ENCODE measurements around the gene CDKL4. TPM values are rescaled to one million over a fixed set of nuclear protein-coding genes. Genes with fewer than 3 reads are reported as not detected.
A peak's percentile ranks its signal among the peaks of the same experiment; 100 is the strongest.

Gene CDKL4
- total RNA-seq (2014; rRNA removed; shearing (Covaris generic)): 0.22 TPM in 1 of 2 replicates, not detected in the other
- polyA plus RNA-seq (2016; fragmentation: Nextera tagmentation; extraction: Ambion mirVana): 0.61 TPM in 1 of 2 replicates, not detected in the other

- DNase-seq: no peak
- TF ChIP-seq EZH2 (IDR thresholded peaks at IDR 0.05; ENCODE audit: insufficient read depth, poor library complexity, severe bottlenecking) (no peak), EZH2phosphoT487 (IDR thresholded peaks at IDR 0.05; ENCODE audit: insufficient read depth, low read depth) (no peak)
- no peaks in the 10 kb centered on the region for H3K9me3 ChIP-seq (ENCODE audit: low read depth)
- H2AFZ ChIP-seq: no peak within 1 kb of the TSS
- in situ Hi-C loops (cut with MboI): no loop called here
- H3K4me1 ChIP-seq (ENCODE audit: insufficient read depth): no peaks in the 10 kb centered on the region
- no peak within 1 kb of the TSS for H3K9ac ChIP-seq
- 90 to 92% methylated on average over 54 to 58 of the region's 58 CpGs for WGBS, 2 experiments (ENCODE audit: low coverage in 1 of 2, low lambda C conversion rate in 2 of 2, missing lambda C conversion rate in 2 of 2)
- no peaks in the 10 kb centered on the region for H3K79me2 ChIP-seq (ENCODE audit: insufficient read depth)
- no peaks in the 10 kb centered on the region for H3K27me3 ChIP-seq (replicated peaks; ENCODE audit: insufficient read depth)
- H3K27ac ChIP-seq: no peak within 1 kb of the TSS
- H4K20me1 ChIP-seq (ENCODE audit: insufficient read depth): no peaks in the 10 kb centered on the region
- no peaks in the 10 kb centered on the region for H3K36me3 ChIP-seq (ENCODE audit: low read depth)
- H3K4me3 ChIP-seq: no peak within 1 kb of the TSS
- H3F3A ChIP-seq (ENCODE audit: insufficient read depth): no peaks in the 10 kb centered on the region
- H3K9me2 ChIP-seq (ENCODE audit: insufficient read depth): no peaks in the 10 kb centered on the region
- H3K4me2 ChIP-seq (ENCODE audit: unreplicated experiment): no peak within 1 kb of the TSS
Measured at GRCh38 chr2:39243469-39244123, at the start of gene CDKL4. TSS of gene CDKL4 (minus strand) at chr2:39243970.

GRCh38 chr2:39290433-39290832 is 46.7 kb upstream of the CDKL4 start:
- in situ Hi-C loops (cut with MboI): no loop called here
- 96 to 97% methylated on average over 6 of the region's 6 CpGs for WGBS, 2 experiments (ENCODE audit: low coverage in 1 of 2, low lambda C conversion rate in 2 of 2, missing lambda C conversion rate in 2 of 2)

GRCh38 chr2:39289609-39290008 is 45.8 kb upstream of the CDKL4 start:
- no peak overlapping the region for H3K4me3 ChIP-seq
- no peaks in the 10 kb centered on the region for H3K9me2 ChIP-seq (ENCODE audit: insufficient read depth)
- peaks cover 4% of the 10 kb centered on the region; the same call in 1 of the 2 replicates for H3K4me1 ChIP-seq (ENCODE audit: insufficient read depth)
- no peak overlapping the region for H2AFZ ChIP-seq
- no peaks in the 10 kb centered on the region for H3K9me3 ChIP-seq (ENCODE audit: low read depth)
- peaks cover 52% of the 10 kb centered on the region for H3K36me3 ChIP-seq (ENCODE audit: low read depth)
- DNase-seq: peak; percentile 28
- TF ChIP-seq EZH2 (IDR thresholded peaks at IDR 0.05; ENCODE audit: insufficient read depth, poor library complexity, severe bottlenecking): no peak
- TF ChIP-seq EZH2phosphoT487 (IDR thresholded peaks at IDR 0.05; ENCODE audit: insufficient read depth, low read depth): no peak
- no peak overlapping the region for H3K4me2 ChIP-seq (ENCODE audit: unreplicated experiment)
- H3K27ac ChIP-seq: no peak overlapping the region
- peaks cover 5% of the 10 kb centered on the region; the same call in 1 of the 2 replicates for H3F3A ChIP-seq (ENCODE audit: insufficient read depth)
- no peaks in the 10 kb centered on the region for H3K27me3 ChIP-seq (replicated peaks; ENCODE audit: insufficient read depth)
- H3K79me2 ChIP-seq (ENCODE audit: insufficient read depth): no peaks in the 10 kb centered on the region
- H3K9ac ChIP-seq: no peak overlapping the region
- in situ Hi-C loops (cut with MboI): no loop called here
- H4K20me1 ChIP-seq (ENCODE audit: insufficient read depth): no peaks in the 10 kb centered on the region

More at GRCh38 chr2:39290433-39290832, 46.7 kb upstream of the CDKL4 start:
- TF ChIP-seq EZH2 (IDR thresholded peaks at IDR 0.05; ENCODE audit: insufficient read depth, poor library complexity, severe bottlenecking): no peak
- TF ChIP-seq EZH2phosphoT487 (IDR thresholded peaks at IDR 0.05; ENCODE audit: insufficient read depth, low read depth): no peak
- H3K27me3 ChIP-seq (replicated peaks; ENCODE audit: insufficient read depth): no peaks in the 10 kb centered on the region
- DNase-seq: no peak
- no peak overlapping the region for H3K9ac ChIP-seq
- no peaks in the 10 kb centered on the region for H3K9me2 ChIP-seq (ENCODE audit: insufficient read depth)
- H4K20me1 ChIP-seq (ENCODE audit: insufficient read depth): no peaks in the 10 kb centered on the region
- no peak overlapping the region for H2AFZ ChIP-seq
- peaks cover 48% of the 10 kb centered on the region for H3K36me3 ChIP-seq (ENCODE audit: low read depth)
- H3K79me2 ChIP-seq (ENCODE audit: insufficient read depth): no peaks in the 10 kb centered on the region
- H3K4me3 ChIP-seq: no peak overlapping the region
- peaks cover 4% of the 10 kb centered on the region; the same call in 1 of the 2 replicates for H3K4me1 ChIP-seq (ENCODE audit: insufficient read depth)
- H3K27ac ChIP-seq: no peak overlapping the region
- H3K4me2 ChIP-seq (ENCODE audit: unreplicated experiment): no peak overlapping the region
- H3K9me3 ChIP-seq (ENCODE audit: low read depth): no peaks in the 10 kb centered on the region
- H3F3A ChIP-seq (ENCODE audit: insufficient read depth): peaks cover 5% of the 10 kb centered on the region; the same call in 1 of the 2 replicates

GRCh38 chr2:39283561-39283960 is 39.8 kb upstream of the CDKL4 start:
- H3K27ac ChIP-seq: no peak overlapping the region
- H3K4me3 ChIP-seq: no peak overlapping the region
- in situ Hi-C loops (cut with MboI): no loop called here

More at GRCh38 chr2:39283561-39283960, 39.8 kb upstream of the CDKL4 start:
- Histone ChIP-seq H3K4me2 (ENCODE audit: unreplicated experiment) (no peak overlapping the region), H3K9me2 (ENCODE audit: insufficient read depth) (no peaks in the 10 kb centered on the region), H3F3A (ENCODE audit: insufficient read depth) (no peaks in the 10 kb centered on the region), H4K20me1 (ENCODE audit: insufficient read depth) (no peaks in the 10 kb centered on the region), H3K27me3 (replicated peaks; ENCODE audit: insufficient read depth) (no peaks in the 10 kb centered on the region), H3K9ac (no peak overlapping the region), H3K4me1 (ENCODE audit: insufficient read depth) (no peaks in the 10 kb centered on the region), H3K79me2 (ENCODE audit: insufficient read depth) (no peaks in the 10 kb centered on the region), H3K9me3 (ENCODE audit: low read depth) (no peaks in the 10 kb centered on the region), H2AFZ (no peak overlapping the region), H3K36me3 (ENCODE audit: low read depth) (peaks cover 54% of the 10 kb centered on the region)
- 84 to 91% methylated on average over 1 of the region's 1 CpG for WGBS, 2 experiments (ENCODE audit: low coverage in 1 of 2, low lambda C conversion rate in 2 of 2, missing lambda C conversion rate in 2 of 2)
- TF ChIP-seq EZH2phosphoT487 (IDR thresholded peaks at IDR 0.05; ENCODE audit: insufficient read depth, low read depth) (no peak), EZH2 (IDR thresholded peaks at IDR 0.05; ENCODE audit: insufficient read depth, poor library complexity, severe bottlenecking) (no peak)
- no peak for DNase-seq

Measured in GM23248 (cell line).